Caki2 (cell line): Measurements from ENCODE around the gene TRIM4. TPM values are rescaled to one million over a fixed set of nuclear protein-coding genes. Genes with fewer than 3 reads are reported as not detected.
A peak's percentile ranks its signal among the peaks of the same experiment; 100 is the strongest.
"Not testable (repeated sequence)": the region's sequence is repeated elsewhere in the genome, so short reads cannot be mapped to it uniquely, and the experiment has no call there.

ENCODE experiments used
- DNase-seq: peaks from one replicate; pipeline ENCODE4 v3.0.0-alpha.2; 2015; ENCODE audit warnings: low read depth
- in situ Hi-C: cut with HindIII; loops from 2 replicates; pipeline ENCODE4 v1.10.0; 2016; ENCODE audit warnings: low sequenced_read_pairs, low pct_unique_long_range_greater_than_20kb, mixed read lengths
- total RNA-seq: library from RNA; depleted of rRNA; stranded (reverse); fragments of >200 nt; shearing (Covaris generic); gene quantifications from 2 replicates; pipeline ENCODE4 v1.2.3, GENCODE V29; 2014; ENCODE audit warnings: low replicate concordance; rRNA removed

TRIM4 gene, protein sequence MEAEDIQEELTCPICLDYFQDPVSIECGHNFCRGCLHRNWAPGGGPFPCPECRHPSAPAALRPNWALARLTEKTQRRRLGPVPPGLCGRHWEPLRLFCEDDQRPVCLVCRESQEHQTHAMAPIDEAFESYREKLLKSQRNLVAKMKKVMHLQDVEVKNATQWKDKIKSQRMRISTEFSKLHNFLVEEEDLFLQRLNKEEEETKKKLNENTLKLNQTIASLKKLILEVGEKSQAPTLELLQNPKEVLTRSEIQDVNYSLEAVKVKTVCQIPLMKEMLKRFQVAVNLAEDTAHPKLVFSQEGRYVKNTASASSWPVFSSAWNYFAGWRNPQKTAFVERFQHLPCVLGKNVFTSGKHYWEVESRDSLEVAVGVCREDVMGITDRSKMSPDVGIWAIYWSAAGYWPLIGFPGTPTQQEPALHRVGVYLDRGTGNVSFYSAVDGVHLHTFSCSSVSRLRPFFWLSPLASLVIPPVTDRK
- total RNA-seq: 15.5 and 19.3 TPM in 2 replicates

DNA sequence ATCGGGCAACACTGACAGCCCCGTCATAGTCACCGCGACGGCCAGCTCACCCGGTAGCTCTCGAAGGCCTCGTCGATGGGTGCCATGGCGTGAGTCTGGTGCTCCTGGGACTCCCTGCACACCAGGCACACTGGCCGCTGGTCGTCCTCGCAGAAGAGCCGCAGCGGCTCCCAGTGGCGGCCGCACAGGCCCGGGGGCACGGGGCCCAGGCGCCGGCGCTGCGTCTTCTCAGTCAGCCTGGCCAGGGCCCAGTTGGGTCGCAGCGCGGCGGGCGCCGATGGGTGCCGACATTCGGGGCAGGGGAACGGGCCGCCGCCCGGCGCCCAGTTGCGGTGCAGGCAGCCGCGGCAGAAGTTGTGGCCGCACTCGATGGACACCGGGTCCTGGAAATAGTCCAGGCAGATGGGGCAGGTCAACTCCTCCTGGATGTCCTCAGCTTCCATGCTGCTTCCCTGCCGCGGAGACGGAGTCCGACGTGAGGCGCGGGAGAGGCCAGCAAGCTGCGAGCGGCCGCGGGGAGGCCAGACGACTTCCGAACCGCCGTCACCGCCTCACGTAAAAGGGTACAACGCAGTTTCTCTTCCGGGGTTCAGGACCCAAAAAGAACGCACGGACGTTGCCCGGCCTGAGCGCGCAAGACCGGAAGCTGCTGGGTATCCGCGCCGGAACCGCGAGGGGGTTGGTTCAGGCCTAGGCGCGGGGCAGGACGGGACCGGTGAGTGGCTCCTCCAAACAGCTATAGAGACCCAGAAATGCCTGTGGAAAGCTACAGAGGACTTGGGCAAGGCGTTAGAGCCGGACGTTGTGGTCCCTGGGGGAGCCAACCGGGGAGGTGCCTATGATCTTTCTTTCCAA is at the start of gene TRIM4:
Gene TRIM4 (minus strand): TSS at position 572 of the 855 bp plus-strand sequence. CDS start 129 bp downstream, at position 443.
- in situ Hi-C loops: no loop called here
- DNase-seq: peak; percentile 85

DNA sequence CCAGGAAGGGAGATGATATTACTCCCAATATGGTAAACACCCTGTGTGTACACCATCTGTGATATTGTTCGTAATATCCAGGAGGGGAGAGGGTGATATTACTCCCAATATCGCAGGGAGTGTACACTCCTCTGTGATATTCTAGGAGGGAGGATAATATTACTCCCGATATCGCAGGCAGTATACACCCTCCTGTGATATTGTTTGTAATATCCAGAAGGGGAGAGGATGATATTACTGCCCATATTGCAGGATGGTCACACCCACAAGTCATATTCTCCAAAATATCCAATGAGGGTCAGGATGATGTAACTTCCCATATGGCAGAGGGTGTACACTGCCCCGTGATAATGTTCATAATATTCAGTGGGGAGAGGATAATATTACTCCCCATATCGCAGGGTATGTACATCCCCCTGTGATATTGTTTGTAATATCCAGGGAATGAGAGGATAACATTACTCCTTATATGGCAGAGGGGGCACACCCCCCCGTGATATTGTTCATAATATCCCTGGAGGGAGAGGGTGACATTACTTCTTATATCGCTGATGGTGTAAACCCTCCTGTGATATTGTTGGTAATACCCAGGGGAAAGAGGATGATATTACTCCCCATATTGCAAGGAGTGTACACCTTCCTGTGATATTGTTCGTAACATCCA is 39.4 kb upstream of the TRIM4 start:
- in situ Hi-C loops: no loop called here
- no peak for DNase-seq

DNA sequence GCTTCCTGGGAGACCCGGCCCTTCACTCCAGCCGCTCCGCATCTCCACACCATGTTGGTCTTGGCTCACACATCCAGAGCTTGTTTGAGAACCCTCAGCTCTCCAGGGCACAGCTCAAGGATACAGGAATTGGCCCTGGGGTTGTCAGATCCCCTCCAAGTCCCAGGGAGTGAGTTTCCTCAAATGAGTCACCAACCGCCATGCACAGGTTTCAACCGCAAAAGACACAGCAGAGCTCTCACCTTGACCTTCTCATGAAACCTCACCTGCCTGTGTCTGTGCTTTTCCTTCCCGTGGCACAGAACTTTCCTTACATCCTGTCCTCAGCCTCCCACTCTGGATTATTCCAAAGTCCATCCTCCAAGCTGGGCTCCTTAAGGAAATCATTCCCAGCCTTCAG is 35.9 kb upstream of the TRIM4 start:
- DNase-seq: no peak
- in situ Hi-C loops: no loop called here

DNA sequence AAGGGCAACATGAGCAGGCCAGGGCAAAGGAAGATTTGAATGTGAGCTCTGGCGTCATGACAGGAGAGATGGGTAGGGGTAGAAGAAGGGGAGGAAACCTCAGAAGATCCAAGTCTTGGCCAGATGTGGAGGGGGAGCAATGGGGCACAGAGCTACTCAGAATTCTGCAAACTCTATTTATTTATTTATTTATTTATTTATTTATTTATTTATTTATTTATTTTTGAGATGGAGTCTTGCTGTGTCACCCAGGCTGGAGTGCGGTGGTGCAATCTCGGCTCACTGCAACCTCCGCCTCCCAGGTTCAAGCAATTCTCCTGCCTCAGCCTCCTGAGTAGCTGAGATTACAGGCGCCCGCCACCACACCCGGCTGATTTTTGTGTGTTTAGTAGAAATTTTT is 35.3 kb upstream of the TRIM4 start:
- in situ Hi-C loops, DNase-seq: not testable (repeated sequence)

DNA sequence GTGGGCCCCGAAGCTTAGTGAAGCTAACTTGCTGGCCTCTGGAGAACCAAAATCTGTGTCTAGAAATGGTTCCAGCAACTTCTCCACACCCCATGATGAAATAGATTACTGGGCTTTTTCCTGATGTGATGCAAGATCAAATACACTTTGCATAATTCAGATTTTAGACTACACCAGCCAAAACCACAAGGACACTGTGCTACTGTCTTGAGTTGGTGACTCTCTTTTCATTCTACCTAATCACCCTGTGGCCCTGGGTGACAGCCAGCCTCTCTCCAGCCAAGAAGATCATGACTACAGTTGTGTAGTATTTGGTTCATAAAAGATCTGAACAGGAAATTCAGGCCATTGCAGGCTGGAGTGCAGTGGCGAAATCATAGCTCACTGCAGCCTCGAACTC is 34.3 kb upstream of the TRIM4 start:
- DNase-seq: no peak
- in situ Hi-C loops: no loop called here

DNA sequence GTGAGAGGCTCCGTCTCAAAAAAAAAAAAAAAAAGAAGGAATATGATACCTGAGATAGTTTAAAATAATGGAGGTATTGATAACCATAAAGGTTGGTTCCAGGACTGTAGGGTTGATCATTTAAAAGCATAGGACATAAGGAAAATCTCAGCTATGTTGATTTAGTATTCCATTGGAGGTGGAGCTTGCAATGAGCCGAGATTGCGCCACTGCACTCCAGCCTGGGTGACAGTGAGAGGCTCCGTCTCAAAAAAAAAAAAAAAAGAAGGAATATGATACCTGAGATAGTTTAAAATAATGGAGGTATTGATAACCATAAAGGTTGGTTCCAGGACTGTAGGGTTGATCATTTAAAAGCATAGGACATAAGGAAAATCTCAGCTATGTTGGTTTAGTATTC is 33.3 kb upstream of the TRIM4 start:
- in situ Hi-C loops, DNase-seq: not testable (repeated sequence)

DNA sequence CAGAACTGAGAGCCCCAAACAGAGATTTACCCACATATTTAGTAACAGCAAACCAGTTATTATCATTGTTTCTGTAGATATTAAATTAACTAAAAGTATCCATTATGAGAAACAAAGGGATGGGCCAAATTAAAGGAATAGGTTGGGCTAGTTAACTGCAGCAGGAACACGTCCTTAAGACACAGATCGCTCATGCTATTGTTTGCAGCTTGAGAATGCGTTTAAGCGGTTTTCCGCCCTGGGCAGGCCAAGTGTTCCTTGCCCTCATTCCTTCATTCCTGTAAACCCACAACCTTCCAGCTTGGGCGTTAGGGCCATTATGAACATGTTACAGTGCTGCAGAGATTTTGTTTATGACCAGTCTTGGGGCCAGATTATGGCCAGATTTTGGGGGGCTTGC is 31.5 kb upstream of the TRIM4 start:
- DNase-seq, in situ Hi-C loops: not testable (repeated sequence)

DNA sequence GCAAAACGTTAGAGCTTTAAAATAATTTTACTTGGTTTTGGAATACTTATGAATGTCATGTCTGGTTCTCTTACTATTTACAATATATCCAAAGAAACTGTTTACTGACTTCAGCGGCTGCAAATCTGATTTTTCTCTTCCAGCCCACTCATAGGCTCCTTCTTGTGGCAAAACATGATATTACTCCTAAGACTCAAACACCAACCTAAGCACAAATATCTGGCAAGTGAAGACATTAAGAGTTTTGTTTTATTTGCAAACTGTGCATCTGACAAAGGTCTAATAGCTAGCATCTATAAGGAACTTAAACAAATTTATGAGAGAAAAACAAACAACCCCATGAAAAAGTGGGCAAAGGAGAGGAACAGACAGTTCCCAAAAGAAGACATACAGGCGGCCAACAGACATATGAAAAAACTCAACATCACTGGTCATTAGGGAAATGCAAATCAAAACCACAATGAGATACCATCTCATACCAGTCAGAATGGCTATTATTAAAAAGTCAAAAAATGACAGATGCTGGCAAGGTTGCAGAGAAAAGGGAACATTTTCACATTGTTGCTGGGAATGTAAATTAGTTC is 30.4 kb upstream of the TRIM4 start:
- DNase-seq: no peak
- in situ Hi-C loops: no loop called here

DNA sequence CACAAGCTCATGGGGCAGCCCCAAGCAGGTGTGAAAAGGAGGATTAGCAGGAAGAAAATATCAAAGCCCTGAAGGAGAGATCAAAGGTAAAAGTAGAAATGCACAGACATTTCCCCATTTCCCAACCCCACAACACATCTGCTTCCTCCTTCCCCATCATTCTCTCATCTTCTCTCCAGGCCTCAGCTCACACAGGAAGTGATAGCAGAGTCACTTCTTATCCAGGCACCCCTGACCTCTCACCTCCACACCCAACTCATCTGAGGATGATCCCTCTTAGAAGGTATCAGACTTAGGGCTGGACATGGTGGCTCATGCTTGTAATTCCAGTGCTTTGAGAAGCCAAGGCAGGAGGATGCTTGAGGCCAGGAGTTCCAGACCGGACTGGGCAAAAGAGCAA is 28.3 kb upstream of the TRIM4 start:
- no peak for DNase-seq
- in situ Hi-C loops: no loop called here

DNA sequence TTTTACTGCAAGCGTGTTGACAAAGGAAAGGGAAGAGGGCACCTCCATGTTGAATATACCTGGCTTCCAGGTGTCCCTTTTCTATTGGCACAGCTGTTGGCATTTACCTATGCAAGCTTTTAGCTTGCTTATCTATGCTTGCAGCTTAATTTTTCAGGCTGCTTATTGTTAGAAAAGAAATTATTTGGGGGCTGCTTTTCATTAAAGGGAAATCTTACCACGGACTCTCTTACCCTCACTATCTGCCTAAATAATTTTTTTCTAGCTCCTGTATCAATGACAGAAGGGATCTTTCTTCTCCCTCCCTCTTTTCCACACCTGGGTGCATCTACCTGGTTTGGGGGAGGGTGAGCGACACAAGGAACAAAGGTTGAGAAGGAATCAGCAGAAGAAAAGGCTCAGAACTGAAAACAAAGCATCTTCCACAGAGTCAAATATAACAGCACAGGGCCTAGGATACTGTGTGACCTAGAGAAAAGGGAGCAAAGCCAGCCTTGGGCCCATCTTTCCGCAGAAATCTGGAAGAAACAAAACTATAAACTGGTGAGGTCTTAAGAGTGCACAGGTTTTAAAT is 25.3 kb upstream of the TRIM4 start:
- in situ Hi-C loops: no loop called here
- DNase-seq: no peak

DNA sequence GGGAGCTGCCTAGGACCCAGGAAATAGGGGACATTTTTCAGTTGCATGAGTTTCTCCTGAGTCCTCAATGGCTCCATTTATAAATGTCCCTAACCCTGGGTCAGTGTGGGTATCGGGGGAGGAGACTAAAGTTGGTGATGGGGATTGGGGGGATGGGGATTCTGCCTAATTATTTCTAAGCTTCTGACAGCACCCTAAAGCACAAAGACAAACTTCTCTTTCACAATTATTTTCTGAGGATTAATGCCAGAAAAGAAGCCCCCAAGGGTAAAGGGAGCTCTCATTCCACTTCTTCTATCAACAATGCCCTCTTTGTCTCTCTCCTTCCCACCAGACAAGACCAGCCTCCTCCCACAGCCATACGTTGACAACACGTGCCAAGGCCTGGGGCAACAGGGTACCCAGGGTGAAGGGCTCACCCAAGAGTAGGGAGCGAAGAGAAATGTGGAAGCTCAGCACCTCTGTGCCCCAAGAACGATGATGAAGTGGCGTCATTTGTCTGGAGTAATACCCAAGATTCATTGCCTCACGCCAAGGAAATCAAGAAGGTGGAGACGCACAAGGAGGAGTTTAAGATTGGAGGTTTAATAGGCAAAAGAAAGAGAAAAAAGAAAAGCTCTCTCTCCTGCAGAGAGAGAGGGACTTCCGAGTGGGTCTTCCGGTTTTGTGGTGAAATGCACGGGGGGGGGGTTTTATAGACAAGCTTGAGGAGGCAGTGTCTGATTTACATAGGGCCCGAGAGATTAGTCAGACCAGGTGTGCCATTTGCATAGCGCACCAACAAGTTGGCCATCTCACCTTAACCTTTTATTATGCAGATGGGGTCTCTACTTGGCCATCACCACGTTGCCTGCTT is 24.5 kb upstream of the TRIM4 start:
- in situ Hi-C loops: no loop called here
- no peak for DNase-seq

DNA sequence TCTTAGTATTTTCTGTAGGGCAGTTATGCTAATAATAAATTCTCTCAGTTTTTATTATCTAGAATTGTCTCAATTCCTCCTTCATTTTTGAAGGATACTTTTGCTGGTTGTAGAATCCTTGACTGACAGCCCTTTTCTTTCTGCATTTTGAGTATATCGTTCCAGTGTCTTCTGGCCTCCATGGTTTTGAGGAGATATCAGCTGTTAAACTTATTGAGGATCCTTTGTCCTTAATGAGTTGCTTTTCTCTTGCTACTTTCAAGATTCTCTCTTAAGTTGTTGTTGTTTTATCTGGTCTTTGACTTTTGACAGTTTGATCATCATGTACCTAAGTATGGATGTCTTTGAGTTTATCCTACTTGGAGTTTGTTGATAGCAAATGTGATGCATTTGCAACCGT is 19.0 kb upstream of the TRIM4 start:
- DNase-seq: no peak
- in situ Hi-C loops: no loop called here

DNA sequence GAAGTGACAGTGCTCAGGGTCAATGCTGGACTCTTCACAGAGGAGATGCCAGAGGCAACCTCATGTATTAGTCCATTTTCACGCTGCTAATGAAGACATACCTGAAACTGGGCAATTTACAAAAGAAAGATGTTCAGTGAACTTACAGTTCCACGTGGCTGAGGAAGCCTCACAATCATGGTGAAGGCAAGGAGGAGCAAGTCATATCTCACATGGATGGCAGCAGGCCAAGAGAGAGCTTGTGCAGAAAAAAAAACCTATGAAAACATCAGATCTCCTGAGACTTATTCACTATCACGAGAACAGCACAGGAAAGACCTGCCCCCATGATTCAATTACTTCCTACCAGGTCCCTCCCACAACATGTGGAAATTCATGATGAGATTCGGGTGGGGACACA is 15.7 kb upstream of the TRIM4 start:
- in situ Hi-C loops, DNase-seq: not testable (repeated sequence)

DNA sequence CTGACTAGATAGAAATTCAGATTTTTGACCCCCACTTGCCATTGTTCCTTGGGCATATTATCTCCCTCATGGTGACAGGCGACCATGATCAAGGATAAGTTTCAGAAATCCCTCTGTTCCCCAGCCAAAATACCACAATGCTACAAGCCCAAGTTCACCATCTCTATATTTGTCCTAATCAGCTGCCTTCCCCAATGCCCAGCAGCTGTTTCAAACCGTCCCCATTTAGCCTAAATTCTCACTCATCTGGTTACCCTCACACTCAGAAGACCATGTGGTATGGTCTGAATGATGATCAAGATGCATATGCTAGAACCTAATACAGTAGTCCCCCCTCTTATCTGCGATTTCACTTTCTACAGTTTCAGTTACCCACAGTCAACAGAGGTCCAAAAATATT is 11.0 kb upstream of the TRIM4 start:
- in situ Hi-C loops: no loop called here
- DNase-seq: no peak

DNA sequence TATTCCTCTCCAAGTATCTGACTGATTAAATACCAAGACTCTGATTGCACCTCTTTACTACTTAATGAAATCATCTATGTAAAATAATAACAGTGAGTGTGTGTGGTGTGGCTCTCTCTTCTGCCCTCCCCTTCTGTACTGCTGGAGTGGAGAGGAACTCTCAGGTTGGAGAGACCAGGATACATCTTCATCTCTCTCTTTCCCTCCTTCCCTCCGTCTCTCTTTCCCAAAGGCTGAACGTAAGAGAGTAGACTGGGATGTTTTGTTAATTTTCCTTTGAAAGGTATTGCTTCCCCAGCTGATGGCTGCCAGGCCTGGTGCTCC is 10.4 kb upstream of the TRIM4 start:
- in situ Hi-C loops: no loop called here
- no peak for DNase-seq

DNA sequence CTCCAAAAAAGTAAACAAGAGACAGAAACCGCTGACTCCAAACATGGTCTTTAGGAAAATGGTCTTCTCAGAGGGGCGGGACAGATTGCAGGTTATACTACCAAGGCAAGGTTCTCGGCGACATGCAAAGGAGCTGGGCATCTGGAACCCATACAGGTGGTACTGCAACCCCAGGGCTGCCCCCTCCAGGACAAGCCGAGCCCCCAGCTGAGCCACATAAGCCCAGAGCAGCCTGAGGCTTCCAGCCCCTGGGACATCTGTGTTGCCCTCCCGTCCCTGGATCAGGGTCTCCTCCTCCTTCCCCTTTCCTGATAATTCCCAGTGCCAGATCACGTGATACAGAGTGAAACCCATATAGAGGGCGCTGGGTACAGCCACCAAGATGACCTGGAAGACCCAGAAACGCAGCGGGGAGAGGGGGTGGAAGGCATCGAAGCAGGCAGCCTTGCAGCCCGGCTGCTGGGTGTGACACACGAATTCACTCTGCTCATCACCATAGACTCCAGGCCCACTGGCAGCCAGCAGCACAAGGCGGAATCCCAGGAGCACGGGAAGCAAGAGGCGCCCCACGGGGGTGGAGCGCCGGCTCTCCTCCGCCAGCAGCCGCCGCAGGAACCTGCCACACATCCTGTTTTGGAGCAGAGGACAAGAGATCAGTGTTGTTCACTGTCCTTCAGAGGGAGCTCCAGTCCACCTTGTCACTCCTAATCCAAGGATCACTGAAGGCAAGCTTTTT is 9.8 kb upstream of the TRIM4 start, which contains the start of gene GJC3:
Gene GJC3 (minus strand): TSS at position 627 of the 736 bp plus-strand sequence. CDS start 0 bp downstream, at position 627.
- peak; percentile 56 for DNase-seq
- in situ Hi-C loops: no loop called here

DNA sequence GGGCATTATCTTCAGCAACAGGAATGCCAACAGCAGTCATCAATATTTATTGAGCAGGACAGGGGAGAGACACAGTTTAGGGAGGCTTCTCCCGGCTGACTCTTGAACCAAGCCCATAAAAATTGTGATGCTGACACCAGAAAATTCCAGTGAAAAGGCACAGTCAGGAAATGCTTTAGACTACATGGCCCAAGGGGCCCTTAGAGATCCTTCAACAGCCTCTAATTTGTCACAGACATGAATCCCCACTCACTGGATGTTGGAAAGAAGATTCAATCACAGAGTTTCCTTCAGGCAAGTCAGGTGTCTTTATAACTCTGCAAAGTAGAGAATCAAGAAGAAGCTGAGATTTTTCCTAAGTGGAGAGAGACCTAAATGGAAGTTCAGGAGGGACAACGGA is 8.9 kb upstream of the TRIM4 start:
- in situ Hi-C loops: no loop called here

More for the DNA sequence above, 8.9 kb upstream of the TRIM4 start:
- no peak for DNase-seq
